K562 (cell line): ENCODE results near the gene DTNA. TPM values are rescaled to one million over a fixed set of nuclear protein-coding genes. Genes with fewer than 3 reads are reported as not detected.

Experiments
- ATAC-seq: fragments of 200-7000 bp; cut with Tn5 transposase; 3 replicates; pipeline ENCODE4 v1.9.1; 2020; ENCODE audit warnings: moderate library complexity
- BruUV-seq: library from RNA; stranded (reverse); fragments of 400-500 nt; replicated peaks from 2 replicates; lab custom pipeline; 2021; lab: Mats Ljungman, UMichigan
- CTCF ChIA-PET: fragments of 300-600 bp; formaldehyde crosslinking; extraction: SDS; loops from one replicate; lab custom pipeline; 2021; ENCODE audit warnings: low intra/inter-chr PET ratio; lab: Yijun Ruan, JAX
- POLR2A ChIA-PET: fragments of 300-600, 350-650 bp; sonication (Branson Sonifier 250); formaldehyde crosslinking; extraction: SDS; loops from one replicate; lab custom pipeline; 2021; ENCODE audit warnings: antibody characterized with exemption, inconsistent platforms; lab: Yijun Ruan, JAX
- DNase-seq, 4 experiments: peaks; one replicate each; pipeline versions ENCODE4 v3.0.0 to v3.0.0-alpha.2; 2011 to 2018; ENCODE audit warnings: low spot score in 3 of 4, mixed read lengths in 3 of 4; ENCODE audit errors: extremely low read depth in 1 of 4
- FAIRE-seq: peaks from 2 replicates; lab custom pipeline; 2011; peaks lifted over from hg19 to GRCh38; lab: Jason Lieb, UNC
- H2AFZ ChIP-seq: 2 replicates; pipeline ENCODE4 v1.6.0; 2011; ENCODE audit warnings: low read depth, low read length, control low read depth, inconsistent platforms
- H3K27ac ChIP-seq: fragments of 200-600 bp; 3 replicates; pipeline ENCODE4 v1.8.0; 2011; ENCODE audit warnings: low read depth, mild to moderate bottlenecking, control low read depth, inconsistent platforms, low read length, moderate library complexity, mixed read lengths; ENCODE audit errors: extremely low read depth
- H3K27me3 ChIP-seq, 2 experiments: fragments of 300-600 bp in 1 of 2; 2 replicates in 1 of 2; 3 replicates in 1 of 2; pipeline versions ENCODE4 v1.6.0 to v1.8.0; 2011; ENCODE audit warnings: inconsistent platforms in 2 of 2, low read length in 2 of 2, mild to moderate bottlenecking in 1 of 2, mixed read lengths in 1 of 2, moderate library complexity in 1 of 2; ENCODE audit not compliant: control insufficient read depth in 2 of 2, insufficient read depth in 2 of 2
- H3K36me3 ChIP-seq: fragments of 300-600 bp; 3 replicates; pipeline ENCODE4 v1.8.0; 2011; ENCODE audit warnings: mild to moderate bottlenecking, low read length, inconsistent platforms; ENCODE audit not compliant: control insufficient read depth, insufficient read depth
- H3K4me1 ChIP-seq, 2 experiments: fragments of 200-600 bp in 1 of 2; replicated peaks in 1 of 2; 2 replicates in 1 of 2; 3 replicates in 1 of 2; pipeline versions ENCODE4 v1.5.1 to v1.8.0; 2011; ENCODE audit warnings: inconsistent platforms in 2 of 2, low read length in 2 of 2, mild to moderate bottlenecking in 1 of 2, mixed read lengths in 1 of 2, moderate library complexity in 1 of 2; ENCODE audit not compliant: control insufficient read depth in 2 of 2, insufficient read depth in 2 of 2
- H3K4me2 ChIP-seq: 2 replicates; pipeline ENCODE4 v1.6.1; 2011; ENCODE audit warnings: low read length, control low read depth, inconsistent platforms, mixed read lengths; ENCODE audit not compliant: insufficient read depth
- H3K4me3 ChIP-seq: fragments of 200-600 bp; sonication (generic), shearing (Covaris generic); 2 replicates; pipeline ENCODE4 v1.5.1; 2016; ENCODE audit warnings: control low read depth, inconsistent platforms
- H3K79me2 ChIP-seq: fragments of 200-600 bp; 3 replicates; pipeline ENCODE4 v1.8.0; 2011; ENCODE audit warnings: low read length, inconsistent platforms; ENCODE audit not compliant: control insufficient read depth, insufficient read depth
- H3K9ac ChIP-seq, 2 experiments: 2 replicates each; pipeline versions ENCODE4 v1.6.0 to v1.6.1; 2011; ENCODE audit warnings: low read depth in 2 of 2, low read length in 2 of 2, control low read depth in 1 of 2, inconsistent platforms in 1 of 2, mild to moderate bottlenecking in 1 of 2, mixed read lengths in 1 of 2; ENCODE audit not compliant: insufficient read depth in 1 of 2
- H3K9me1 ChIP-seq: one replicate; pipeline ENCODE4 v1.6.0; 2011; ENCODE audit warnings: inconsistent platforms, mild to moderate bottlenecking, low read length, moderate library complexity; ENCODE audit not compliant: control insufficient read depth, insufficient read depth
- H3K9me3 ChIP-seq: replicated peaks from 2 replicates; pipeline ENCODE4 v1.5.1; 2011; ENCODE audit warnings: low read depth, low read length, inconsistent platforms; ENCODE audit not compliant: control insufficient read depth, insufficient read depth
- H4K20me1 ChIP-seq: replicated peaks from 2 replicates; pipeline ENCODE4 v1.6.1; 2011; ENCODE audit warnings: low read length, inconsistent platforms, mixed read lengths; ENCODE audit not compliant: control insufficient read depth, insufficient read depth
- BACH1 ChIP-seq: fragments of 200-800 bp; sonication (Bioruptor generic); IDR thresholded peaks from 2 replicates; pipeline ENCODE4 v1.6.1; 2016; ENCODE audit warnings: missing genetic modification characterization, missing compliant biosample characterization
- CBX5 ChIP-seq: IDR thresholded peaks from 2 replicates; pipeline ENCODE4 v1.6.1; 2014; ENCODE audit warnings: low read depth, borderline replicate concordance
- CGGBP1 ChIP-seq: fragments of 250-450 bp; sonication (Bioruptor Pico); IDR thresholded peaks from 2 replicates; pipeline ENCODE4 v1.9.0; 2021; ENCODE audit warnings: mild to moderate bottlenecking
- CTCF ChIP-seq, 3 experiments: IDR thresholded peaks in 2 of 3; conservative IDR thresholded peaks in 1 of 3; 2 replicates each; pipeline ENCODE4 v1.5.1; 2011 to 2012; ENCODE audit warnings: low read length in 3 of 3, mild to moderate bottlenecking in 3 of 3, control low read depth in 2 of 3, improper control_type of control experiment in 1 of 3, inconsistent platforms in 1 of 3, low read depth in 1 of 3, mixed read lengths in 1 of 3, moderate library complexity in 1 of 3; ENCODE audit not compliant: insufficient read depth in 2 of 3
- ETV6 ChIP-seq, 3 experiments: fragments of 150-350 bp in 1 of 3; sonication (generic) in 1 of 3; formaldehyde crosslinking in 1 of 3; IDR thresholded peaks; 2 replicates each; pipeline versions ENCODE4 v1.6.1 to v1.8.0; 2014 to 2022; ENCODE audit warnings: borderline replicate concordance in 2 of 3, low read depth in 2 of 3, antibody characterized with exemption in 1 of 3, low read length in 1 of 3, mild to moderate bottlenecking in 1 of 3, missing genetic modification reagents in 1 of 3
- HDAC3 ChIP-seq: fragments of 450-650 bp; IDR thresholded peaks from 2 replicates; pipeline ENCODE4 v1.6.1; 2018; ENCODE audit warnings: borderline replicate concordance, mild to moderate bottlenecking, moderate library complexity; ENCODE audit not compliant: partially characterized antibody
- KHSRP ChIP-seq: fragments of 450-650 bp; IDR thresholded peaks from 2 replicates; pipeline ENCODE4 v1.6.1; 2017
- SMARCA4 ChIP-seq: fragments of 450-650 bp; IDR thresholded peaks from 2 replicates; pipeline ENCODE4 v1.6.1; 2016
- STAT5B ChIP-seq: fragments of 250-450 bp; sonication (Bioruptor Pico); IDR thresholded peaks from 2 replicates; pipeline ENCODE4 v1.8.0; 2021; ENCODE audit warnings: mild to moderate bottlenecking, inconsistent platforms
- TOE1 ChIP-seq, 2 experiments: fragments of 450-650 bp in 1 of 2; sonication (generic) in 1 of 2; formaldehyde crosslinking in 1 of 2; IDR thresholded peaks; 2 replicates each; pipeline versions ENCODE4 v1.7.1 to v1.8.0; 2016 to 2022; ENCODE audit warnings: borderline replicate concordance in 2 of 2, mild to moderate bottlenecking in 2 of 2, antibody characterized with exemption in 1 of 2, inconsistent platforms in 1 of 2, low read depth in 1 of 2, missing genetic modification reagents in 1 of 2, moderate library complexity in 1 of 2
- ZNF217 ChIP-seq: sonication (generic); formaldehyde crosslinking; IDR thresholded peaks from 2 replicates; pipeline ENCODE4 v1.8.0; 2022; ENCODE audit warnings: mild to moderate bottlenecking, missing genetic modification reagents
- WGBS: fragments of 100-300 bp; shearing (Covaris generic); methylation state at CpG from one replicate; pipeline ENCODE4 v1.1.6; 2016; ENCODE audit warnings: low coverage, mixed read lengths; ENCODE audit not compliant: insufficient coverage; ENCODE audit errors: missing lambda C conversion rate; 5-methylcytosine and 5-hydroxymethylcytosine counted together
- in situ Hi-C: fragments of 300-500 bp; cut with MboI; formaldehyde crosslinking; loops from 4 replicates; pipeline ENCODE4 v1.15.0; 2018; ENCODE audit warnings: inconsistent platforms, mixed read lengths
- intact Hi-C: fragments of 100-400 bp; cut with micrococcal nuclease; formaldehyde crosslinking; loops from 2 replicates; pipeline ENCODE4 v1.14.2; 2022
- polyA plus RNA-seq, 8 experiments: library from polyadenylated mRNA; depleted of rRNA in 4 of 8; stranded (reverse) in 5 of 8; unstranded in 3 of 8; fragments of >200 nt; fragmentation: Nextera tagmentation in 2 of 8; fragmentation: Illumina TruSeq in 1 of 8; extraction: Ambion mirVana in 2 of 8; extraction: Trizol in 1 of 8; gene quantifications; 2 replicates each; pipeline versions ENCODE4 v1.2.1 to v1.2.3, GENCODE V29; 2011 to 2014; ENCODE audit warnings: inconsistent platforms in 1 of 8, missing spikeins in 1 of 8
- total RNA-seq, 7 experiments: library from RNA; depleted of rRNA in 6 of 7; stranded (reverse); fragments of >200 nt in 6 of 7; fragmentation: Illumina TruSeq in 2 of 7; extraction: Trizol in 2 of 7; gene quantifications; 2 replicates each; pipeline versions ENCODE4 v1.2.1 to v1.2.3, GENCODE V29; 2011 to 2021; ENCODE audit warnings: low replicate concordance in 1 of 7
- TF ChIP-seq, protein P1 (sequence below): sonication (generic); formaldehyde crosslinking; IDR thresholded peaks from 2 replicates; pipeline ENCODE4 v1.8.0; 2022; ENCODE audit warnings: mild to moderate bottlenecking, missing genetic modification reagents
- TF ChIP-seq, protein P2 (sequence below): fragments of 250-450 bp; sonication (Bioruptor Pico); IDR thresholded peaks from 2 replicates; pipeline ENCODE4 v1.8.0; 2021; ENCODE audit warnings: borderline replicate concordance, mild to moderate bottlenecking, moderate library complexity; ENCODE audit not compliant: poor library complexity, severe bottlenecking
- TF ChIP-seq, protein P3 (sequence below): IDR thresholded peaks from 2 replicates; pipeline ENCODE4 v1.6.1; 2011; ENCODE audit warnings: borderline replicate concordance, low read depth, mild to moderate bottlenecking, moderate library complexity, low read length; ENCODE audit not compliant: insufficient read depth, poor library complexity, severe bottlenecking

Gene DTNA
- total and polyA plus RNA-seq, 9 of the 15 experiments (the other 6 are each of a cell fraction or from before 2014, with no cell fraction given): 0.07 to 2.4 (median 0.22) TPM; not detected in 2

GRCh38 chr18:34752056-34752455 lies 42.0 kb downstream of the DTNA start:
- FAIRE-seq: no peak
- 0% methylated on average over 1 of the region's 1 CpG for WGBS
- in situ Hi-C loops (no loop called here), intact Hi-C loops (no loop called here)
- Histone ChIP-seq H3K4me2 (no peak overlapping the region), H3K27ac (no peak overlapping the region), H3K27me3 (no peaks in the 10 kb centered on the region), H3K36me3 (no peaks in the 10 kb centered on the region), H2AFZ (no peak overlapping the region), H3K9me3 (no peaks in the 10 kb centered on the region), H3K4me1 (no peaks in the 10 kb centered on the region), H3K9ac (no peak overlapping the region), H3K4me3 (no peak overlapping the region), H4K20me1 (no peaks in the 10 kb centered on the region), H3K79me2 (no peaks in the 10 kb centered on the region), H3K9me1 (no peaks in the 10 kb centered on the region)
- TF ChIP-seq HDAC3: no peak
- no peak for TF ChIP-seq CGGBP1 (CRISPR knock-in tag)
- no peak for TF ChIP-seq ETV6 (IDR thresholded peaks at IDR 0.05; ENCODE audit: borderline replicate concordance in 1 of 2, low read depth in 2 of 2, low read length in 1 of 2)
- no peak for TF ChIP-seq ETV6 (CRISPR knock-in tag; IDR thresholded peaks at IDR 0.05; ENCODE audit: borderline replicate concordance)
- no peak for TF ChIP-seq ZNF217 (CRISPR knock-in tag)
- TF ChIP-seq, protein P1, sequence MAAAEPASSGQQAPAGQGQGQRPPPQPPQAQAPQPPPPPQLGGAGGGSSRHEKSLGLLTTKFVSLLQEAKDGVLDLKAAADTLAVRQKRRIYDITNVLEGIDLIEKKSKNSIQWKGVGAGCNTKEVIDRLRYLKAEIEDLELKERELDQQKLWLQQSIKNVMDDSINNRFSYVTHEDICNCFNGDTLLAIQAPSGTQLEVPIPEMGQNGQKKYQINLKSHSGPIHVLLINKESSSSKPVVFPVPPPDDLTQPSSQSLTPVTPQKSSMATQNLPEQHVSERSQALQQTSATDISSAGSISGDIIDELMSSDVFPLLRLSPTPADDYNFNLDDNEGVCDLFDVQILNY: no peak
- TF ChIP-seq CTCF (IDR thresholded peaks at IDR 0.05 in 2 of 3, conservative IDR thresholded peaks at IDR 0.05 in 1 of 3; ENCODE audit: insufficient read depth in 2 of 3, low read depth in 1 of 3, low read length in 3 of 3): no peak
- no peak for TF ChIP-seq STAT5B (CRISPR knock-in tag)
- TF ChIP-seq BACH1 (tag): no peak
- TF ChIP-seq, protein P2, sequence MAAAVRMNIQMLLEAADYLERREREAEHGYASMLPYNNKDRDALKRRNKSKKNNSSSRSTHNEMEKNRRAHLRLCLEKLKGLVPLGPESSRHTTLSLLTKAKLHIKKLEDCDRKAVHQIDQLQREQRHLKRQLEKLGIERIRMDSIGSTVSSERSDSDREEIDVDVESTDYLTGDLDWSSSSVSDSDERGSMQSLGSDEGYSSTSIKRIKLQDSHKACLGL (CRISPR knock-in tag): no peak
- no peak for TF ChIP-seq SMARCA4
- TF ChIP-seq, protein P3, sequence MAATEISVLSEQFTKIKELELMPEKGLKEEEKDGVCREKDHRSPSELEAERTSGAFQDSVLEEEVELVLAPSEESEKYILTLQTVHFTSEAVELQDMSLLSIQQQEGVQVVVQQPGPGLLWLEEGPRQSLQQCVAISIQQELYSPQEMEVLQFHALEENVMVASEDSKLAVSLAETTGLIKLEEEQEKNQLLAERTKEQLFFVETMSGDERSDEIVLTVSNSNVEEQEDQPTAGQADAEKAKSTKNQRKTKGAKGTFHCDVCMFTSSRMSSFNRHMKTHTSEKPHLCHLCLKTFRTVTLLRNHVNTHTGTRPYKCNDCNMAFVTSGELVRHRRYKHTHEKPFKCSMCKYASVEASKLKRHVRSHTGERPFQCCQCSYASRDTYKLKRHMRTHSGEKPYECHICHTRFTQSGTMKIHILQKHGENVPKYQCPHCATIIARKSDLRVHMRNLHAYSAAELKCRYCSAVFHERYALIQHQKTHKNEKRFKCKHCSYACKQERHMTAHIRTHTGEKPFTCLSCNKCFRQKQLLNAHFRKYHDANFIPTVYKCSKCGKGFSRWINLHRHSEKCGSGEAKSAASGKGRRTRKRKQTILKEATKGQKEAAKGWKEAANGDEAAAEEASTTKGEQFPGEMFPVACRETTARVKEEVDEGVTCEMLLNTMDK: no peak
- TF ChIP-seq KHSRP: no peak
- no peak for TF ChIP-seq CBX5
- no peak for TF ChIP-seq TOE1 (IDR thresholded peaks at IDR 0.05; ENCODE audit: borderline replicate concordance)
- no peak for TF ChIP-seq TOE1 (CRISPR knock-in tag; IDR thresholded peaks at IDR 0.05; ENCODE audit: borderline replicate concordance, low read depth)
- ATAC-seq: no peak
- POLR2A ChIA-PET: no interaction called here
- DNase-seq: no peak
- no TSS peak for BruUV-seq
- CTCF ChIA-PET: no interaction called here
